ENCODE results near the gene MYO3B.
"Not testable (repeated sequence)": the region's sequence is repeated elsewhere in the genome, so short reads cannot be mapped to it uniquely, and the experiment has no call there.

MYO3B gene

DNA sequence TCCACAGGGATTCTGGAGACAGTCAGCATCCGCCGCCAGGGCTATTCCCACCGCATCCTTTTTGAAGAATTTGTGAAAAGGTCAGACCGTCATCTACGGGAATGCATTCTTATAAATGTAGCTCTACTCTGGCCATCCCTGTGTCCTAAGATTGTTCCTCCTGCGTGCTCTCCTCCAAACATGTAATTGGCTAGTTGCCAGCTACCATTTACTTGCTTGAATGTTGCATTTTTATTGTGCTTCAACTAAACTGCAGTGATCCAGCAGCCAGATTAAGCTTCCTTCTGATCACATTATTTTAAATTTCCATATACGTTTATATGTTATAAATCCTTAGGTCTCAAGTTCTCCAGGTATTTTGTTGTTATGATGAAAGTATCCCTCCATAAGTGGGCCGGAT lies 288.7 kb downstream of the MYO3B start:
- no peak for DNase-seq (ENCODE audit: low read depth)
- no peak overlapping the region for H3K4me3 ChIP-seq (replicated peaks; ENCODE audit: low read depth, low read length)
- TF ChIP-seq, protein P1, sequence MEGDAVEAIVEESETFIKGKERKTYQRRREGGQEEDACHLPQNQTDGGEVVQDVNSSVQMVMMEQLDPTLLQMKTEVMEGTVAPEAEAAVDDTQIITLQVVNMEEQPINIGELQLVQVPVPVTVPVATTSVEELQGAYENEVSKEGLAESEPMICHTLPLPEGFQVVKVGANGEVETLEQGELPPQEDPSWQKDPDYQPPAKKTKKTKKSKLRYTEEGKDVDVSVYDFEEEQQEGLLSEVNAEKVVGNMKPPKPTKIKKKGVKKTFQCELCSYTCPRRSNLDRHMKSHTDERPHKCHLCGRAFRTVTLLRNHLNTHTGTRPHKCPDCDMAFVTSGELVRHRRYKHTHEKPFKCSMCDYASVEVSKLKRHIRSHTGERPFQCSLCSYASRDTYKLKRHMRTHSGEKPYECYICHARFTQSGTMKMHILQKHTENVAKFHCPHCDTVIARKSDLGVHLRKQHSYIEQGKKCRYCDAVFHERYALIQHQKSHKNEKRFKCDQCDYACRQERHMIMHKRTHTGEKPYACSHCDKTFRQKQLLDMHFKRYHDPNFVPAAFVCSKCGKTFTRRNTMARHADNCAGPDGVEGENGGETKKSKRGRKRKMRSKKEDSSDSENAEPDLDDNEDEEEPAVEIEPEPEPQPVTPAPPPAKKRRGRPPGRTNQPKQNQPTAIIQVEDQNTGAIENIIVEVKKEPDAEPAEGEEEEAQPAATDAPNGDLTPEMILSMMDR (IDR thresholded peaks at IDR 0.05; ENCODE audit: low read length, missing control alignments), result no peak

DNA sequence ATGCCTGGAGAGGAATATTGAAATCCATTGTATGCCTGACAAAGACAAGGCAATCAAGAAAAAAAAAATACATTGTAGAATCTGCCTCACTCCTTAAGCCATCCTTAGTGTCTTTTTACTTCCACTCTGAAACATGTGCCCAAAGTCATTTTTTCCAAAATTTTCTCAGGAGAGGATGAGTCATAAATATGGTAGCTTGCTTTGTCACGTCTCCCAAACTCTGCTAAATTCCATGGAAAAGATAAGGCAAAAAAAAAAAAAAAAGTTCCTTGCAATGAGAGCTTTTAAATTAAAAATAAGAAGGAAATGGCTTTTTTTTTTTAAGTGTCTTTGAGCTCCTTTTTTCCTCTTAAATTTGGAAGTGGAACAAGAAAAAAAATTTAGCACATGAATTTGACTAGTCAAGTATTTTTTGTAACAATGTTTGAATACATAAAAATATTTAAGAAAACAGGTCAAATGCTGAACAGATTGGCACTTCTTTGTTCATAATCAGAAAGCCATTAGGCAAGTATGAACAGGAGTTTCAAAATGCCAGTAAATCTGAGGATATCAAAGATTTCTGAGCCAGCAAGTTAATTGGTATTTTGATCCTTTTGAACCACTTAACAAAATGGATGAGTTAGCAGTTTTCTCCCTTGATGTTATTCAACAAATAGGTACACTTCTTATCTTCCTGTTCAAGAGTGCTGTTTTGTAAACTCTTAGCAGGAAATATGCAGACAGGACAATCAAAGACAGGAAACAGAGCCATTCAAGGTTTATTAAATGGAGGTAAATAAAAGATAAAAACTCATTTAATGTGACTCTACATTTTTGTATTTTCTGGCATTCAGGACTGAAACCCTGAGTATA lies 289.8 kb downstream of the MYO3B start:
- DNase-seq (ENCODE audit: low read depth), result peak; percentile 5
- TF ChIP-seq, protein P1 (IDR thresholded peaks at IDR 0.05; ENCODE audit: low read length, missing control alignments), result no peak
- H3K4me3 ChIP-seq (replicated peaks; ENCODE audit: low read depth, low read length), result no peak overlapping the region

DNA sequence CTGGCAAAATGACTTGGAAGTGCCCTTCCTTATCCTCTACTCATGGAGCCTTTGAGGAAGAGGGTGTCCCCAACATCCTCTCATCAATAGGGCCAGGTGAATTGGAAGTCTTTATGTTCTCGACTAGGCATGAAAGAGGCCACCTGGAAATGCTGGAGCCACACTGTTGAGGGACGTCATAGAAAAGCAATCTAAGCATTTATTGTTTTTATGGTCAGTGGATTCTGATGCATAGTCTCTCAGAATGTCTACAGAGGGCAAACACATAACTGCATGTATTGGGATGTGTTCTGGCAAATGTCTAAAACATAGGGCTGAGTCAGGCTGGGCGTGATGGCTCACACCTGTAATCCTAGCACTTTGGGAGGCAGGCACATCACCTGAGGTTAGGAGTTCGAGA lies 290.6 kb downstream of the MYO3B start:
- DNase-seq (ENCODE audit: low read depth), result no peak
- TF ChIP-seq, protein P1 (IDR thresholded peaks at IDR 0.05; ENCODE audit: low read length, missing control alignments), result no peak

DNA sequence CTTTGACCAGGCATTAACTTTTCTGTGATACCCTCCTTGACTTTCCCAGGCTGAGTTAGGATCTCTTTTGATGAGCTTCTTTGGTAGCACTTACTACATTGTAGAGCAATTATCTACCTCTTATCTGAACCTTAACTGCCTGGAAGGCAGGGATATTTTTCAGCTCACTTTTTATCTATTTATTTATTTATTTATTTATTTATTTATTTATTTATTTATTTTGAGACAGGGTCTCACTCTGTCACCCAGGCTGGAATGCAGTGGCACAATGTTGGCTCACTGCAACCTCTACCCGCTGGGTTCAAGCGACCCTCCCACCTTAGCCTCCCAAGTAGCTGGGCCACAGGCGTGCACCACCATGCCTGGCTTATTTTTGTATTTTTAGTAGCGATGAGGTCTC lies 294.6 kb downstream of the MYO3B start:
- H3K4me3 ChIP-seq (replicated peaks; ENCODE audit: low read depth, low read length); DNase-seq (ENCODE audit: low read depth): not testable (repeated sequence)

More for the DNA sequence above, 290.6 kb downstream of the MYO3B start:
- H3K4me3 ChIP-seq (replicated peaks; ENCODE audit: low read depth, low read length), result no peak overlapping the region

DNA sequence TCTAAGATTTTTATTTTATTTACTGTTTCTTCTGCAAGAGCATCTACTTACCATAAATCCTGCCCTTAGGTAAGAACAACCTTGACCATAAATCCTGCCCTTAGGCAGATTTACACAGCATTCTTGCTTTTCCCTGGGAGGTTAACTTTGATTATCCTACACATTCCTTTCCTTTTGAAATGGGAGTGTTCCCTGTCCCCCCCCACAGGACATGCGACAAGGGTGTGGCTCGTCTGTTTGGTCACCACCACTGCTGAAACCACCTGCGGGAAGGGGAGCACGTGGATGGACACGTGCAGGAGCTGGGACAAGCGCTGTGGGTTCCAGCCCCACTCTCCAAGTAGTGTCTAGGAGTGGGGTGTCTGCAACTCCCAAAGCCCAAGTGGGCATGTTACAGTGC lies 297.9 kb downstream of the MYO3B start:
- H3K4me3 ChIP-seq (replicated peaks; ENCODE audit: low read depth, low read length), result no peak overlapping the region
- no peak for DNase-seq (ENCODE audit: low read depth)

DNA sequence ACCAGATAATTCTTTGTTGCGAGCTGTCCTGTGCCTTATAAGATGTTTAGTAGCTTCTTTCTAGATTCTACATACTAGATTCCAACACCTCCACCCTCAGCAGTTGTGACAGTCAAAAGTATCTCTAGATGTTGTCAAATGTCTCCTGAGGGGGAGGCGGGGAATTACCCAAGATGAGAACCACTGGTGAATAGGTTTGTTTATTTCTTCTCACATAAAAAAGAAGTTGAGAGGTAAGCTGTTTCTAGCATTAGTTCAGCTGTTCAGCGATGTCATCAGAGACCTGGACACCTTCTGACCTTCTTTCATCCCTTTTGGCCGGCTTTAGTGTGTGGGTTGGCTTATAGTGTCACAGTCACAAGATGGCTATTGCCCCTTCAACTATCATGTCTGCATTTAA lies 299.7 kb downstream of the MYO3B start:
- no peak for DNase-seq (ENCODE audit: low read depth)
- TF ChIP-seq, protein P1 (IDR thresholded peaks at IDR 0.05; ENCODE audit: low read length, missing control alignments), result no peak
- no peak overlapping the region for H3K4me3 ChIP-seq (replicated peaks; ENCODE audit: low read depth, low read length)

More for the DNA sequence above, 297.9 kb downstream of the MYO3B start:
- TF ChIP-seq, protein P1 (IDR thresholded peaks at IDR 0.05; ENCODE audit: low read length, missing control alignments), result no peak

DNA sequence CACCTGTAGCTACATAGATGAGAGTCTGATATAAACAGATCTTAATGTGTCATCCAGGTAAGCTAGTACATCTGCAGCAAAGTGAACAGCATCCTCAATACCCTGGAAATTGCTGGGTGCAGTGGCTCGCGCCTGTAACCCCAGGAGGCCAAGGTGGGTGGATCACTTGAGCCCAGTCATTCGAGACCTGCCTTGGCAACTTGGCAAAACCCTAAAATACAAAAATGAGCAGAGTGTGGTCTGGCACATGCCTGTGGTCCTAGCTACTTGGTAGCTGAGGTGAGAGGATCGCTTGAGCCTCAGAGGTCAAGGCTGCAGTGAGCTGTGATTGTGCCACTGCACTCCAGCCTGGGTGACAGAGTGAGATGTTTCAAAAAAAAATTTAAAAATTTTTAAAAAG lies 303.3 kb downstream of the MYO3B start:
- DNase-seq (ENCODE audit: low read depth), result no peak
- H3K4me3 ChIP-seq (replicated peaks; ENCODE audit: low read depth, low read length), result no peak overlapping the region
- TF ChIP-seq, protein P1 (IDR thresholded peaks at IDR 0.05; ENCODE audit: low read length, missing control alignments), result no peak
